Measurements from ENCODE around the gene HAND1. TPM values are rescaled to one million over a fixed set of nuclear protein-coding genes. Genes with fewer than 3 reads are reported as not detected.

HAND1 gene
- total and polyA plus RNA-seq, 11 donors: 22.4 to 44.8 (median 33.9) TPM

DNA sequence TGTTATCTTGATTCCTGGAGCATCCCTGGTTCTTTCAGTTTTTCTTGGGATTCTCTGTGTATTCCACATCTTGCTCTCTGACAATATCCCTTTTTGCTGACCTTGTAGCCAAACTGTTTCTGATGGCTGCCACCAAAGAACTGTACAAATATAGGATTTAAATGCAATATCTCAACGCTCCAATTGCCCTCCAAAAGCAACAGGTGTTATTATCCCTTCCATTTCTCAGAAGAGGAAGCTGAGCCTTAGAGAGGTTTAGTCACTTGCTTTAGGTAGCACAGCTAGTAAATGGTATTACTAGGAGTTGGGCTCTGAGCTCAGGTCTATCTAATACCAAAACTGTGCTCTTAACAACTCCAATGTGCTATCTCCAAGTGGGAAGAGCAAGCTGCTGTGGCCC lies 24.2 kb upstream of the HAND1 start:
- H3K4me1 ChIP-seq: no peaks in the 10 kb centered on the region
- H3K27ac ChIP-seq: no peak overlapping the region
- no peak for DNase-seq
- no peaks in the 10 kb centered on the region for H3K36me3 ChIP-seq
- no peak for ATAC-seq
- no peak for TF ChIP-seq POLR2A (IDR thresholded peaks at IDR 0.05)
- TF ChIP-seq, protein P1, sequence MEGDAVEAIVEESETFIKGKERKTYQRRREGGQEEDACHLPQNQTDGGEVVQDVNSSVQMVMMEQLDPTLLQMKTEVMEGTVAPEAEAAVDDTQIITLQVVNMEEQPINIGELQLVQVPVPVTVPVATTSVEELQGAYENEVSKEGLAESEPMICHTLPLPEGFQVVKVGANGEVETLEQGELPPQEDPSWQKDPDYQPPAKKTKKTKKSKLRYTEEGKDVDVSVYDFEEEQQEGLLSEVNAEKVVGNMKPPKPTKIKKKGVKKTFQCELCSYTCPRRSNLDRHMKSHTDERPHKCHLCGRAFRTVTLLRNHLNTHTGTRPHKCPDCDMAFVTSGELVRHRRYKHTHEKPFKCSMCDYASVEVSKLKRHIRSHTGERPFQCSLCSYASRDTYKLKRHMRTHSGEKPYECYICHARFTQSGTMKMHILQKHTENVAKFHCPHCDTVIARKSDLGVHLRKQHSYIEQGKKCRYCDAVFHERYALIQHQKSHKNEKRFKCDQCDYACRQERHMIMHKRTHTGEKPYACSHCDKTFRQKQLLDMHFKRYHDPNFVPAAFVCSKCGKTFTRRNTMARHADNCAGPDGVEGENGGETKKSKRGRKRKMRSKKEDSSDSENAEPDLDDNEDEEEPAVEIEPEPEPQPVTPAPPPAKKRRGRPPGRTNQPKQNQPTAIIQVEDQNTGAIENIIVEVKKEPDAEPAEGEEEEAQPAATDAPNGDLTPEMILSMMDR (IDR thresholded peaks at IDR 0.05): no peak
- 89 to 100% (median 93%) methylated on average over 1 of the region's 1 CpG for WGBS, 4 donors
- no peaks in the 10 kb centered on the region for H3K9me3 ChIP-seq
- peaks cover 0 to 19% (median 6%) of the 10 kb centered on the region in 9 donors for H3K27me3 ChIP-seq
- intact Hi-C loops (cut with DNase I): no loop called here
- H3K4me3 ChIP-seq: no peak overlapping the region

DNA sequence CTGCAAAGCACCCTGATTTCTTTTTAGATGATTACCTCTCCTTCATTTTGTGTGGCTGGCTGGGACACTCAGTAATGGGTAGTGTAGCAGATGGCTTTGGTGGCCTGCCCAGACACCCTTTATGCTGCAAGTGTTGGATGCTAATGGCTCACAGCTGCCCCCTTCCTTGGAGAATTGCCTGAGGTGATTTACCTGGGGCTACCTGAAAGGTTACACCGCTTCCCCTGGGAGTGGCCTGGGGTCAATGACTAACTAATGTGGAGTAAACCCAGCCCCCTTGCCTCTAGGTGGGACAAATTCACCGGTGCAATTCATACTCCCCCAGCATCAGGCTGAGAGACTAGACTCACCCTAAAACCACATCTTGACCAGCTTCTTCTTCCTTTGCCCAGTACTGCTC lies 23.5 kb upstream of the HAND1 start:
- intact Hi-C loops (cut with DNase I): no loop called here
- Histone ChIP-seq H3K36me3 (no peaks in the 10 kb centered on the region), H3K4me1 (no peaks in the 10 kb centered on the region), H3K27me3 (peaks cover 0 to 20% (median 6%) of the 10 kb centered on the region in 9 donors), H3K27ac (no peak overlapping the region), H3K9me3 (no peaks in the 10 kb centered on the region), H3K4me3 (no peak overlapping the region)
- DNase-seq (no peak), ATAC-seq (no peak)
- WGBS, 4 donors: 50 to 70% (median 65%) methylated on average over 2 of the region's 2 CpGs
- TF ChIP-seq, protein P1 (IDR thresholded peaks at IDR 0.05): no peak
- TF ChIP-seq POLR2A (IDR thresholded peaks at IDR 0.05): no peak

DNA sequence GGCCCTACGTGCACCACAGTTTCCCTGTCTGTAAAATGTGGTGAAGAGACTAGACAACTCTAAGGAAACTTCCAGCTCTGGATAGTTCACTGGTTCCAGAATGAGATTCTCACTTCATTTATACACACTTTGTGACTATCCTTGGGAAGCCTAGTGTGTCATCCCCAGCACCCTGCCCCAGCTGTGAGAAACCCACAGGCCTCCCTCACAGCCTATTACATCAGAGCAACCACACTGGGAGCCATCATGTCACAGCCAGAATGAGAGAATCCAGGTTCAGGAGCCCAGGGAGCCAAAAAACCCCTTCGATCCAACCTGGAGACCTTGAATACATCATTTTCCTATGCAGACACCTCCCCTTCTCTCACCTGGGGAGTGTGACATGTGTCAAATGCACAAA lies 21.0 kb upstream of the HAND1 start:
- peaks cover 0 to 39% (median 6%) of the 10 kb centered on the region in 9 donors for H3K27me3 ChIP-seq
- 70 to 94% (median 78%) methylated on average over 2 of the region's 2 CpGs for WGBS, 4 donors
- TF ChIP-seq POLR2A (IDR thresholded peaks at IDR 0.05): no peak
- TF ChIP-seq, protein P1 (IDR thresholded peaks at IDR 0.05): no peak

DNA sequence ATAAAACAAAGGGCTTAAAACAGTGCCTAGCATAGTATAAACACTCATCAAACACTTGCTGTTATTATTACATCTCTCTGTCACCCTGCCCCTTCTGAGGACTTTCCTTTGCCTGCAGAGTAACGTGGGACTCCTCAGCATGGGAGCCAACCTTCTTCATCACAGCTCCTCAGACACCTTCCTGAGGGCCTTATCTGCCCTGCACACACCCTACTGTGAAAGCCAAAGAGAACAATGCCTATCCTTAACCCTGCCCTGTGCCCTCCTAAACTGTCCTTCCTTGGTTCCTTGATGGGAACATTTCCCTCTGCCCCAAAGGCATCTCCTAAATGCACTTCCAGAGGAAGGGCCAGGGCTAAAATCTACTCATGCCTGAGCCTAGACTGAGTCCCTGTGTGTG lies 20.6 kb upstream of the HAND1 start:
- H3K36me3 ChIP-seq: no peaks in the 10 kb centered on the region
- no peaks in the 10 kb centered on the region for H3K9me3 ChIP-seq
- 64 to 72% (median 66%) methylated on average over 1 of the region's 1 CpG for WGBS, 4 donors
- TF ChIP-seq POLR2A (IDR thresholded peaks at IDR 0.05): no peak
- TF ChIP-seq, protein P1 (IDR thresholded peaks at IDR 0.05): no peak
- DNase-seq (no peak), ATAC-seq (no peak)
- intact Hi-C loops (cut with DNase I): no loop called here
- H3K27ac ChIP-seq: no peak overlapping the region
- H3K27me3 ChIP-seq: peaks cover 0 to 43% (median 6%) of the 10 kb centered on the region in 9 donors
- no peak overlapping the region for H3K4me3 ChIP-seq
- H3K4me1 ChIP-seq: no peaks in the 10 kb centered on the region

More for the DNA sequence above, 21.0 kb upstream of the HAND1 start:
- H3K36me3 ChIP-seq: no peaks in the 10 kb centered on the region
- H3K27ac ChIP-seq: no peak overlapping the region
- DNase-seq (no peak), ATAC-seq (no peak)
- intact Hi-C loops (cut with DNase I): no loop called here
- no peak overlapping the region for H3K4me3 ChIP-seq
- H3K4me1 ChIP-seq: no peaks in the 10 kb centered on the region
- H3K9me3 ChIP-seq: no peaks in the 10 kb centered on the region
